Inflammatory macrophage (primary cell): Measurements from ENCODE around the gene PDYN.
"Not testable (repeated sequence)": the region's sequence is repeated elsewhere in the genome, so short reads cannot be mapped to it uniquely, and the experiment has no call there.

Source experiments
- DNase-seq, 2 donors: peaks; one replicate each; pipeline ENCODE4 v3.0.0-alpha.2; 2020 to 2022
- total RNA-seq, 18 experiments: gene quantifications; one replicate each; lab custom pipeline; 2026; ENCODE audit warnings: mixed read lengths in 6 of 18, inconsistent platforms in 2 of 18; lab: John Stamatoyannopoulos, UW

The PDYN gene
- total RNA-seq, result 0 to 0.20 (median 0.06) reads per million in 18 experiments

GRCh38 chr20:1993986-1994385 lies at the start of gene PDYN:
Gene PDYN (minus strand): TSS chr20:1994058. CDS start chr20:1983084, 10,974 bp downstream.
- DNase-seq, result no peak

- no peak for DNase-seq
These were observed 48.5 kb upstream of the PDYN start for GRCh38 chr20:2042400-2042799.

- no peak for DNase-seq
These were observed 44.3 kb upstream of the PDYN start for GRCh38 chr20:2038161-2038560.

GRCh38 chr20:2037296-2037914 lies 43.5 kb upstream of the PDYN start:
- DNase-seq, result no peak

- DNase-seq, result not testable (repeated sequence)
These were observed 42.5 kb upstream of the PDYN start for GRCh38 chr20:2036357-2036756.

GRCh38 chr20:2032168-2032567 lies 38.3 kb upstream of the PDYN start:
- no peak for DNase-seq

- DNase-seq, result no peak
These were observed 32.7 kb upstream of the PDYN start for GRCh38 chr20:2026514-2026913.

- DNase-seq, result no peak
These were observed 32.1 kb upstream of the PDYN start for GRCh38 chr20:2026004-2026403.

GRCh38 chr20:2023151-2023550 lies 29.3 kb upstream of the PDYN start:
- DNase-seq, result no peak

GRCh38 chr20:2022163-2022562 lies 28.3 kb upstream of the PDYN start:
- no peak for DNase-seq

- no peak for DNase-seq
These were observed 16.7 kb upstream of the PDYN start for GRCh38 chr20:2010533-2010932.

GRCh38 chr20:2006452-2007361 lies 12.8 kb upstream of the PDYN start:
- peak; percentile 40 to 52 for DNase-seq

GRCh38 chr20:2005831-2006426 lies 12.1 kb upstream of the PDYN start:
- peak; percentile 56 to 73 for DNase-seq

GRCh38 chr20:2005359-2005758 lies 11.5 kb upstream of the PDYN start:
- DNase-seq, result peak in 1 of 2 donors; percentile 17

- no peak for DNase-seq
These were observed 10.3 kb upstream of the PDYN start for GRCh38 chr20:2004171-2004570.

- no peak for DNase-seq
These were observed 8.5 kb upstream of the PDYN start for GRCh38 chr20:2002365-2002764.

- no peak for DNase-seq
These were observed 7.3 kb upstream of the PDYN start for GRCh38 chr20:2001119-2001518.

GRCh38 chr20:2000285-2000684 lies 6.4 kb upstream of the PDYN start:
- peak; percentile 50 to 60 for DNase-seq

GRCh38 chr20:1998715-1999114 lies 4.9 kb upstream of the PDYN start:
- DNase-seq, result no peak

- no peak for DNase-seq
These were observed 4.3 kb upstream of the PDYN start for GRCh38 chr20:1998193-1998520.

- no peak for DNase-seq
These were observed 3.8 kb upstream of the PDYN start for GRCh38 chr20:1997483-1998192.

GRCh38 chr20:1995531-1996310 lies 1.9 kb upstream of the PDYN start:
- no peak for DNase-seq
